H1 (cell line): ENCODE results near the gene TTBK1.

Experiments used
- JUND ChIP-seq: IDR thresholded peaks from 2 replicates; pipeline ENCODE4 v1.6.1; 2011; ENCODE audit warnings: mild to moderate bottlenecking, improper control_type of control experiment, low read length
- POLR2A ChIP-seq, 2 experiments: IDR thresholded peaks; 1 replicate in 1 of 2; 2 replicates in 1 of 2; pipeline ENCODE4 v1.6.1; 2011; ENCODE audit warnings: low read depth in 2 of 2, low read length in 2 of 2, mild to moderate bottlenecking in 2 of 2; ENCODE audit errors: control extremely low read depth in 1 of 2

DNA sequence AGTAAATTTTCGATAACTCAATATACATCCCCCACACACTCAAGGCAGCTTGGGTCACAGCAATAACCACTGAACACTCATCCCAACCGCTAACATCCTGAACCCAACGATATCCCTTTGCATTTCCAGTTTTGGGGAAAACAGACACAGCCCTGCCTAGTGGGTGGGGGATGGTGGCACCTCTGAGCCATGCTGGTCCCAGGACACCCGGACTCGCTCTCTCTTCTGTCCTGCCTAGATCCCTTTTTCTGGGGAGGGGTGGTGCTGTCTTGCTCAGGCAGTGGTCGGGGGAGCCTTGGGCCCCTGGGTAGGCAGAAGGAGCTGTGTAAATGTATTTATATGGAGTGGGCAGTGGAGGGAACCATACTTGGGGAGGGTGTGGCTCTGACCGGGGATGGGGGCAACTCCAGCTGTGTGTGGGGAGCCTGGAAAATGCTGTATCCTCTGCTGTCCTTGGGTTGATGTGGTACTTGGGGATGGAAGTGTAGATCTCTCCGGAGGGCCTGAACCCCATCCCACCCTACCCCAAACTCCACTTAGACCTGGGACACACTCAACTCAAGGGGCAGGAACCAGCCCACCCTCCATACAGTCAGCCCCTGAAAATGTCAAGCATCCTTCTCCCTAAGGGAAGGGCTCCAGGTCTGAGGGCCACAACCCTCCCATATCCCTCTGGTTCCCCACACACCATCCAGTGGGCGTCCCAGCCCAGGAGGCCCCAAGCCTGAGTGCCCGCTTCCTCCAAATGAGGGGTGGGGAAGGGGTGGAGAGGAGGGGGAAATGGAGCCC lies 31.0 kb downstream of the TTBK1 start:
- TF ChIP-seq POLR2A (IDR thresholded peaks at IDR 0.05; ENCODE audit: control extremely low read depth in 1 of 2, low read depth in 2 of 2, low read length in 2 of 2) (no peak), JUND (no peak)
